ENCODE results near the gene COL18A1. TPM values are rescaled to one million over a fixed set of nuclear protein-coding genes. Genes with fewer than 3 reads are reported as not detected.
"Not testable (repeated sequence)": the region's sequence is repeated elsewhere in the genome, so short reads cannot be mapped to it uniquely, and the experiment has no call there.

Gene COL18A1
- total and polyA plus RNA-seq, 2 donors from 2014 or later, result 150 to 316 TPM

- intact Hi-C loops (cut with DNase I), result no loop called here
- peaks cover 0 to 3% (median 0%) of the 10 kb centered on the region in 3 donors for H3K36me3 ChIP-seq (ENCODE audit: control insufficient read depth in 2 of 3, insufficient read depth in 3 of 3, low read length in 3 of 3)
- DNase-seq, result peak in 1 of 5 donors; percentile 60
- FAIRE-seq, result no peak
- H3K9ac ChIP-seq (ENCODE audit: low read length in 3 of 3), result no peak overlapping the region
- peaks cover 0 to 41% (median 31%) of the 10 kb centered on the region in 3 donors for H3K4me1 ChIP-seq (ENCODE audit: control insufficient read depth in 2 of 3, insufficient read depth in 2 of 3, low read depth in 1 of 3, low read length in 3 of 3)
- no peak overlapping the region for H3K27ac ChIP-seq (ENCODE audit: low read depth in 2 of 2, low read length in 2 of 2)
- no peaks in the 10 kb centered on the region for H3K9me3 ChIP-seq (ENCODE audit: control insufficient read depth in 2 of 3, insufficient read depth in 1 of 3, low read length in 3 of 3)
- TF ChIP-seq, protein P1, sequence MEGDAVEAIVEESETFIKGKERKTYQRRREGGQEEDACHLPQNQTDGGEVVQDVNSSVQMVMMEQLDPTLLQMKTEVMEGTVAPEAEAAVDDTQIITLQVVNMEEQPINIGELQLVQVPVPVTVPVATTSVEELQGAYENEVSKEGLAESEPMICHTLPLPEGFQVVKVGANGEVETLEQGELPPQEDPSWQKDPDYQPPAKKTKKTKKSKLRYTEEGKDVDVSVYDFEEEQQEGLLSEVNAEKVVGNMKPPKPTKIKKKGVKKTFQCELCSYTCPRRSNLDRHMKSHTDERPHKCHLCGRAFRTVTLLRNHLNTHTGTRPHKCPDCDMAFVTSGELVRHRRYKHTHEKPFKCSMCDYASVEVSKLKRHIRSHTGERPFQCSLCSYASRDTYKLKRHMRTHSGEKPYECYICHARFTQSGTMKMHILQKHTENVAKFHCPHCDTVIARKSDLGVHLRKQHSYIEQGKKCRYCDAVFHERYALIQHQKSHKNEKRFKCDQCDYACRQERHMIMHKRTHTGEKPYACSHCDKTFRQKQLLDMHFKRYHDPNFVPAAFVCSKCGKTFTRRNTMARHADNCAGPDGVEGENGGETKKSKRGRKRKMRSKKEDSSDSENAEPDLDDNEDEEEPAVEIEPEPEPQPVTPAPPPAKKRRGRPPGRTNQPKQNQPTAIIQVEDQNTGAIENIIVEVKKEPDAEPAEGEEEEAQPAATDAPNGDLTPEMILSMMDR (IDR thresholded peaks at IDR 0.05; ENCODE audit: borderline replicate concordance, extremely low read depth, insufficient read depth), result no peak
- H3K4me3 ChIP-seq (ENCODE audit: low read length in 3 of 3), result no peak overlapping the region
- H3K27me3 ChIP-seq (ENCODE audit: control insufficient read depth, insufficient read depth, low read length), result no peaks in the 10 kb centered on the region
Observed at GRCh38 chr21:45435405-45435981, 30.5 kb downstream of the COL18A1 start.

- H3K4me3 ChIP-seq (ENCODE audit: low read length in 3 of 3), result no peak overlapping the region
- TF ChIP-seq, protein P1 (IDR thresholded peaks at IDR 0.05; ENCODE audit: borderline replicate concordance, extremely low read depth, insufficient read depth), result no peak
- FAIRE-seq, result no peak
- peak in 1 of 5 donors; percentile 66 for DNase-seq
- intact Hi-C loops (cut with DNase I), result no loop called here
- H3K4me1 ChIP-seq (ENCODE audit: control insufficient read depth in 2 of 3, insufficient read depth in 2 of 3, low read depth in 1 of 3, low read length in 3 of 3), result peaks cover 0 to 35% (median 25%) of the 10 kb centered on the region in 3 donors
- H3K27me3 ChIP-seq (ENCODE audit: control insufficient read depth, insufficient read depth, low read length), result no peaks in the 10 kb centered on the region
- H3K9me3 ChIP-seq (ENCODE audit: control insufficient read depth in 2 of 3, insufficient read depth in 1 of 3, low read length in 3 of 3), result no peaks in the 10 kb centered on the region
- peaks cover 0 to 3% (median 0%) of the 10 kb centered on the region in 3 donors for H3K36me3 ChIP-seq (ENCODE audit: control insufficient read depth in 2 of 3, insufficient read depth in 3 of 3, low read length in 3 of 3)
- H3K27ac ChIP-seq (ENCODE audit: low read depth in 2 of 2, low read length in 2 of 2), result peak overlapping the region in 1 of 2 donors; percentile 43
- no peak overlapping the region for H3K9ac ChIP-seq (ENCODE audit: low read length in 3 of 3)
Observed at GRCh38 chr21:45436351-45437065, 31.5 kb downstream of the COL18A1 start.

DNA sequence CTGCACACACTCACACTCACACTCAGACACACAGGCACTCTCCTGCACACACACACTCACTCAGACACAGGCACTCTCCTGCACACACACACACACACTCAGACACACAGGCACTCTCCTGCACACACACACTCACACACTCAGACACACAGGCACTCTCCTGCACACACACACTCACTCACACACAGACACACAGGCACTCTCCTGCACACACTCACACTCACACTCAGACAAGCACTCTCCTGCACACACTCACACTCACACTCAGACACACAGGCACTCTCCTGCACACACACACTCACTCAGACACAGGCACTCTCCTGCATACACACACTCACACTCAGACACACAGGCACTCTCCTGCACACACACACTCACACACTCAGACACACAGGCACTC is 32.9 kb downstream of the COL18A1 start:
- DNase-seq; H3K9ac ChIP-seq (ENCODE audit: low read length in 3 of 3); H3K36me3 ChIP-seq (ENCODE audit: control insufficient read depth in 2 of 3, insufficient read depth in 3 of 3, low read length in 3 of 3); intact Hi-C loops (cut with DNase I); H3K9me3 ChIP-seq (ENCODE audit: control insufficient read depth in 2 of 3, insufficient read depth in 1 of 3, low read length in 3 of 3); H3K27me3 ChIP-seq (ENCODE audit: control insufficient read depth, insufficient read depth, low read length); FAIRE-seq; H3K4me3 ChIP-seq (ENCODE audit: low read length in 3 of 3); H3K27ac ChIP-seq (ENCODE audit: low read depth in 2 of 2, low read length in 2 of 2): not testable (repeated sequence)
- H3K4me1 ChIP-seq (ENCODE audit: control insufficient read depth in 2 of 3, insufficient read depth in 2 of 3, low read depth in 1 of 3, low read length in 3 of 3), result peaks cover 0 to 29% (median 13%) of the 10 kb centered on the region in 3 donors

DNA sequence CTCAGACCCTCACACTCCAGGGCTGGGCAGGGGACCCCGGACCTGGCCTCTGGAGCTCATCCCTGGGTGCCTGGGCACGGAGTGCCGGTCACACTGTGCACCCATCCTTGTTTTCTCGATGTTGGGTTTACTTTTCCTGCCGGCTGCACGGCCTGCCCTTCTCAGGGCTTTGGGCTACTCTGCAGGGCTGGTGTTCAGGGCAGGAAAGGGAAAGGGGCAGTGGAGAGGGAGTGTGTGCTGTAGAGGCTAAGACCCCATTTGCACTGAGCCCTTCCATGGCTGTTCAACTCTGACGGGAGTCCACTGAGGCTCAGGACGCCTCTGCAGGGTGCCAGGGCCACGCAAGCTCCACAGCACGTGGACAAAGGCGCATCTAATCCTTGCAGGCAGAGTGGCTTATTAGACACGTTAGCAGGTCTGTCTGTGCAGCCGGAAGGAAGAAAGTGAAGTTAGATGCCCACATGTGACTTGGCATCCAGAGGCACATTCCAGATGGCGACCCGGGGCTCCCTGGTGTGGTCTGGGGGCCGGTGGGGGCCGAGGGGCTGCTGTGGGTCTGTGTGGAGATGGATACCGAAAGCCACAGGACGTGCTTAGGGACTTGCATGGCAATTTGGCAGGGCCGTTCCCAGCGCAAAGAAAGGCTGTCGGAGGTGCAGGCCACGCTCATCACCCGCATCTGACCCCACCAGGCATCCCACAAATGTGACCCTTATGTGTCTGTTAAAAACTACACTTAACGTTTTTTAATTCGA is 33.6 kb downstream of the COL18A1 start:
- Histone ChIP-seq H3K9ac (ENCODE audit: low read length in 3 of 3) (peak overlapping the region in 1 of 3 donors; percentile 69), H3K27ac (ENCODE audit: low read depth in 2 of 2, low read length in 2 of 2) (peak overlapping the region; percentile 73 to 86), H3K4me1 (ENCODE audit: control insufficient read depth in 2 of 3, insufficient read depth in 2 of 3, low read depth in 1 of 3, low read length in 3 of 3) (peaks cover 0 to 23% (median 10%) of the 10 kb centered on the region in 3 donors), H3K36me3 (ENCODE audit: control insufficient read depth in 2 of 3, insufficient read depth in 3 of 3, low read length in 3 of 3) (peaks cover 0 to 3% (median 0%) of the 10 kb centered on the region in 3 donors), H3K4me3 (ENCODE audit: low read length in 3 of 3) (peak overlapping the region in 1 of 3 donors; percentile 54), H3K27me3 (ENCODE audit: control insufficient read depth, insufficient read depth, low read length) (no peaks in the 10 kb centered on the region), H3K9me3 (ENCODE audit: control insufficient read depth in 2 of 3, insufficient read depth in 1 of 3, low read length in 3 of 3) (no peaks in the 10 kb centered on the region)
- DNase-seq, result peak in 1 of 5 donors; percentile 70
- TF ChIP-seq, protein P1 (IDR thresholded peaks at IDR 0.05; ENCODE audit: borderline replicate concordance, extremely low read depth, insufficient read depth), result no peak
- no peak for FAIRE-seq
- intact Hi-C loops (cut with DNase I), result no loop called here

Data from kidney (tissue), 14 donors.